T1000 (cell line): ENCODE measurements around the gene EPHX1.

ENCODE experiments used
- DNase-seq: peaks from one replicate; lab custom pipeline; 2025; ENCODE audit warnings: mixed read lengths; lab: John Stamatoyannopoulos, UW

The EPHX1 gene

GRCh38 chr1:225842788-225843425 lies 33.0 kb downstream of the EPHX1 start:
- no peak for DNase-seq

DNA sequence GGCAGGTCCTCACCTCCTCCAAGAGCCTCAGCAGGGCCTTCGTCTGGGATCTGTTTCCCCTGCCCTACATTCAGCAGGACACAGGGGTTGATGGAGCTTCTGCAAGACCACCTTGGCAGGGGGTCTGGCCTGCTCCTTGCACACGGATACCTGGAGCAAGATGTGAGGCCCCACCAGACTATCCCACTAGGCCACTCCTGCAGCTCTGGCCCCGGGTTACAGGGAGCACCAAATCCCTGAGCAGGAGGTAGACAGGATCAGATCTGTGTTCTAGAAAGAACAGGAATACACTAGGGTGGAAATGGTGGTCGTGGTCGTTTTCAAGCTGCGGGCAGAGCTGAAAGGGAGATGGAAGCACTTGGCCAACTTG lies 33.5 kb downstream of the EPHX1 start:
- no peak for DNase-seq

DNA sequence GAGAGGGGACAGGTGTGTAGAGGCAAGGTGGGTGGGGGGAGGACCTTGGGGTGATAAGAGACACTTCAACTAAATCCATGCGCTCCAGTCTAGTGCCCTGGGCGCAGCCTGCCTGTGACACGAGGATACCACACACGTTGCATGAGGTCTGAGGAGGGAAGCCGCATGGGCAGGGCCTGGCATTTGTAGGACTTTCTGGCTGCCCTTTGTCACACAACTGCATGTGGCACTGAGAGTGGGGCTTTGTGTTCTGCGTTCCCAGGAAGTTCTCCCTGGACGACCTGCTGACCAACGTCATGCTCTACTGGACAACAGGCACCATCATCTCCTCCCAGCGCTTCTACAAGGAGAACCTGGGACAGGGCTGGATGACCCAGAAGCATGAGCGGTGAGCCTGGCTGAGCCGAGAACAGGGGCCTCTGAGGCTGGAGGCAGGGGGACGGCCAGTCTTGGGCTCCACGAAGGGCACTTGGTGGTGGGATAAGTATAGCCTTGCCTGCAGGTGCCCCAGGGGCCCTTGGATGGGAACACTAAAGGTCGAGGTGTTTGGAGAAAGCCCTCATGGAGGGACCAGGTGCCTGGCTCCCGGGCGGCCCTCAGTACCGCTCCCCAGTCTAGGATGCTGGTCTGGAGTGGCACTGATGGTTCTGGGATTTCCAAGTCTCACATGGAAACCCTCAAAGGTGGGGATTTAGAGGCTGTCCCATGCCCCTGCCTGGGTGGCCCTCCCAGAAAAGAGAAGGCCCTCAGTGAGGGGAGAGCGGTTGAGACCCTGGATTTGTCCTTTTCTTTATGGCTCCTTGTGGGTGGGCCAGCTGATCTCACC lies 34.5 kb downstream of the EPHX1 start:
- DNase-seq = no peak

- DNase-seq = no peak
Observed at GRCh38 chr1:225845097-225845496, 35.2 kb downstream of the EPHX1 start.

GRCh38 chr1:225845571-225846259 lies 35.8 kb downstream of the EPHX1 start:
- DNase-seq = peak; percentile 54

DNA sequence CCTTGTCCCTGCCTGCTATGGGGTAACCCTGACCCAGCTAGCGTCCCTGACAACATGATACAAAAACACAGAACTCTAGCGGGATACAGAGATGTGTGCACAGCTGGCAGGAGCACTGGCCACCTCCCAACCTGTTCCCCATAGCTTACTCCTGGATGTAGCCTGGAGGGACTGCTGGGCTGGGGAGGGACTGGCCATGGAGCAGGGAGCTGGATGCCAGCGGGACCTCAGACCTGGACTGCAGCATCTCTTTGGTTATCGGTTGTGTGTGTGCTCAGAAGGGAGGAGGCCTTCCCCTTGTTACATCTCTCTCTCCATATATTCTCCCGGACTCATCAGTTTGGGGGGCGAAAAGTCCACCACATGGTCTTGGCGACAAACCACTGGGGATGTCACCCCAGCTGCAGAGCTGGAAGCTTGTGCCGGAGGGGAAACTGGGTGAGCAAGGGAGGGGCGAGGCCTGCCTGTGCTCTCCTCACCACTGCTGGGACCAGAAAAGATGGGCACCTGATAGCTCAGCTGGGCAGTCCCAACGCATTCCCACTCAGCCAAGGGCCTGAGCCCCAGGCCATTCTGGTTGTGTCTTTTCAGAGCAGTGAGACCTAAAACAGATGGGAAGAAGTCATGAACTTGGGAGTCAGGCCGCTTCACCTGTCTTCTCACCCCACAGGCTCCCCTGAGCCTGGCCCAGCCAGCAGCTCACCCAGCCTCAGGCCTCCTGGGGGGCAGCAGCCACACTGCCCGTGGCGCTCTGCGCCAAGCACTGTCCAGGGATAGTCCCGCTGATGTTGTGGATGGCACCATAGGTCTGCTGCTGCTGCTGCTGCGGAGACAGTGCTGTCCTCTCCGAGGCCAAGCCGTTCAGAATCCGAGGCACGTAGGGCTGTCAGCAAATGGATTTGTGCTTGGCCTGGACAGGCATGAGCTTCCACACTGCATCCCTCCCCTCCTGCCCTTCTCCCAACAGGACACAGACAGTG lies 36.7 kb downstream of the EPHX1 start:
- no peak for DNase-seq

- DNase-seq = no peak
Observed at GRCh38 chr1:225847610-225848009, 37.7 kb downstream of the EPHX1 start.

- DNase-seq = no peak
Observed at GRCh38 chr1:225848030-225848955, 38.4 kb downstream of the EPHX1 start.

- DNase-seq = no peak
Observed at GRCh38 chr1:225849925-225850324, 40.0 kb downstream of the EPHX1 start.

GRCh38 chr1:225850370-225850769 lies 40.4 kb downstream of the EPHX1 start:
- no peak for DNase-seq

DNA sequence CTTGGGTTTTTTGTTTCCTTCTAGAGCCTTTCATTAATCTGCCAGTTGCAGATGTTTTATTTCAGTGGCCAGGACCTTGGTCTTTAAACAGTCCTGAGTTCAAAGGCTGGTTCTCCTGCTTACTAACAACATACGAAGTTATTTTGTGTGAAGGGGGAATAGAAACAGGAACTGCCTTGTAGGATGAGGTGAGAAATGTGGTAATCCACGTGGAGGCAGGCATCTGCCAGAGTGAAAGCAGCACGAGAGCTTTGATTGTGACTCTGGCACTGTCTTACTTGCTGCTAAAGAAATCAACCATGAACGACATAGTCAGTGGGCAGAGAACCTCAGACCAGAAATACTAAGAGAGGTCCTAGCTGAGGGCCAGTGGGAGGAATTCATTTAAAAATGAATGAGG lies 41.9 kb downstream of the EPHX1 start:
- DNase-seq = no peak

GRCh38 chr1:225852413-225853124 lies 42.6 kb downstream of the EPHX1 start:
- DNase-seq = no peak

DNA sequence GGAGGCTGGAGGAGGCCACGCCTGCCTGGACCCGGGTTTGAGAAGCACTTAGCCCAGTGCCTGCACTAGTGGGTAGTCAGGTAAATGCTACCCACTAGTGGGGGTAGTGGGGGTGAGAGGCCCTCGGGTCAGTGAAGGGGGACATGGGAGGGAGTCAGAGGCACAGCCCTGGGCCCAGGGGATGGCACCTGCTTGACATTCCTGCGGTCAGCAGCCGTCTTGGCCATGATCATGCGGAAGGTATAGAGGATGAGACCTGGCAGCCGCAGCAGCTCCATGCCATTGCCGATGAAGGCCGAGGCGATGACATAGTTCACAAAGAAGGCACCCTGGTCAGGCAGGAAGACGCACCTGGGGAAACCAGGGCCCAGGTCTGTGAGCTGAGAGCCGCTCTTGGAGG lies 43.5 kb downstream of the EPHX1 start:
- no peak for DNase-seq

GRCh38 chr1:225855503-225856300 lies 45.8 kb downstream of the EPHX1 start:
- no peak for DNase-seq

DNA sequence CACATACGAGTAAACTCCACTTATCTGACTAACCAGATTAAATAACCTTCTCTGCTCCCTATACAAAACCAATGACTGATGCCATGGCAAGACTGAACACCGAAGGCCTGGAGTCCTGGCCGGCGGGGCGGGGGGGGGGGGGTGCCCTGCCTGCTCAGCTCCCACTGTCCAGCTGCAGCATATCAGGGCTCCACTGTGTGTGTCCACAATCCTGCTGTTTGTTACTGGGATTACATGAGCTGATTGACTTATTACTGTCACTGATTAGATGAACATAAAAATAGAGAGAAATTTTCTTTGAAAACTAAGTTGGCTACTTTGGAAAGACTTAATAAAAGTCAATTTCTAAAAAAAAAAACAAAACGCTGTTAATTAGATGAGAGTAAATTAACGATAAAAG lies 47.3 kb downstream of the EPHX1 start:
- no peak for DNase-seq

DNA sequence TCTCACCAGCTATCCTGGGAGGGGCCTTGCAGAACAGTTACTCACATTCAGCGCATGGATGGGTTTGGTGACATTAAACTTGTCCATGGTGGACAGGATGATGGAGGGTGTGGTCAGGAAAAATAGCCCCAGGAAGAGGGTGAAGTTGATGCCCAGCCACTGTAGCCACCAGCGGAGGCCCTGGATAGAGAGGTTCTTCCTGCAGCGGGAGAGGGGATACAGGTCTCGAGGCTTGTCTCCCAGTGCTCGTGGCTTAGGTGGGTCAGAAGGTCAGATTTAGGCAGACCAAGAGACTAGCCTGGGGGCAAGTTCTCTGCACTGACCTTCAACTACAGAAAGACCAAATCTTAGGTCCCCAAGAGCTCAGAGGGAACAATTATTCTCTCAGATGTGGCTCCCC lies 49.2 kb downstream of the EPHX1 start:
- no peak for DNase-seq

GRCh38 chr1:225860107-225860506 lies 50.2 kb downstream of the EPHX1 start:
- DNase-seq = no peak

GRCh38 chr1:225860876-225861441 lies 51.0 kb downstream of the EPHX1 start:
- DNase-seq = no peak
